Measurements from ENCODE around the gene LRTM2. TPM values are rescaled to one million over a fixed set of nuclear protein-coding genes. Genes with fewer than 3 reads are reported as not detected.

Gene LRTM2
- total and polyA plus RNA-seq, 11 donors, result not detected

DNA sequence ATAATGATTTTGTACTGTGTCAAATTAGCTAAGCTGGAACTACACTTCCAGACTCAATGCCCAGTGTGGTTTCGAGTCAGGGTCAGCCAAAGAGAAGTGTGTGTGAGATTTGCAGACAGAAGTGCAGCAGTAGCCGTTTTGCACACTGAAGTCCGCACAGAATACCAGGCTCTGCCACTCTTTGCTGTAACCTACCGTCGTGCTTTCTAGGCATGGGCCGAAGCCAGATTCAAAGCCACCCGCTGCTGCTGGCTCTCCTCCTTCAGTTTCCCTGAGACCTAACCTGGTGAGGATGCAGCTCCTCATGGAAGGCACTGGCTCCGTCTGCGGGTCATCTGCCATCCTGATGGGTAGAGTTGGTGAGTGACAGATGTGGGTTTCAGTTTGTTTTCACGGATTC lies 48.8 kb downstream of the LRTM2 start:
- no peak for TF ChIP-seq POLR2A (IDR thresholded peaks at IDR 0.05)
- TF ChIP-seq, protein P1, sequence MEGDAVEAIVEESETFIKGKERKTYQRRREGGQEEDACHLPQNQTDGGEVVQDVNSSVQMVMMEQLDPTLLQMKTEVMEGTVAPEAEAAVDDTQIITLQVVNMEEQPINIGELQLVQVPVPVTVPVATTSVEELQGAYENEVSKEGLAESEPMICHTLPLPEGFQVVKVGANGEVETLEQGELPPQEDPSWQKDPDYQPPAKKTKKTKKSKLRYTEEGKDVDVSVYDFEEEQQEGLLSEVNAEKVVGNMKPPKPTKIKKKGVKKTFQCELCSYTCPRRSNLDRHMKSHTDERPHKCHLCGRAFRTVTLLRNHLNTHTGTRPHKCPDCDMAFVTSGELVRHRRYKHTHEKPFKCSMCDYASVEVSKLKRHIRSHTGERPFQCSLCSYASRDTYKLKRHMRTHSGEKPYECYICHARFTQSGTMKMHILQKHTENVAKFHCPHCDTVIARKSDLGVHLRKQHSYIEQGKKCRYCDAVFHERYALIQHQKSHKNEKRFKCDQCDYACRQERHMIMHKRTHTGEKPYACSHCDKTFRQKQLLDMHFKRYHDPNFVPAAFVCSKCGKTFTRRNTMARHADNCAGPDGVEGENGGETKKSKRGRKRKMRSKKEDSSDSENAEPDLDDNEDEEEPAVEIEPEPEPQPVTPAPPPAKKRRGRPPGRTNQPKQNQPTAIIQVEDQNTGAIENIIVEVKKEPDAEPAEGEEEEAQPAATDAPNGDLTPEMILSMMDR (IDR thresholded peaks at IDR 0.05), result no peak
- H3K36me3 ChIP-seq, result no peaks in the 10 kb centered on the region
- H3K27me3 ChIP-seq, result peaks cover 0 to 34% (median 9%) of the 10 kb centered on the region in 9 donors
- ATAC-seq, result no peak
- H3K4me1 ChIP-seq, result no peaks in the 10 kb centered on the region
- 90 to 95% (median 93%) methylated on average over 10 of the region's 10 CpGs for WGBS, 4 donors
- no peak for DNase-seq
- no peak overlapping the region for H3K27ac ChIP-seq
- no peak overlapping the region for H3K4me3 ChIP-seq
- peaks cover 0 to 7% (median 0%) of the 10 kb centered on the region in 12 donors for H3K9me3 ChIP-seq
- intact Hi-C loops (cut with DNase I), result no loop called here

DNA sequence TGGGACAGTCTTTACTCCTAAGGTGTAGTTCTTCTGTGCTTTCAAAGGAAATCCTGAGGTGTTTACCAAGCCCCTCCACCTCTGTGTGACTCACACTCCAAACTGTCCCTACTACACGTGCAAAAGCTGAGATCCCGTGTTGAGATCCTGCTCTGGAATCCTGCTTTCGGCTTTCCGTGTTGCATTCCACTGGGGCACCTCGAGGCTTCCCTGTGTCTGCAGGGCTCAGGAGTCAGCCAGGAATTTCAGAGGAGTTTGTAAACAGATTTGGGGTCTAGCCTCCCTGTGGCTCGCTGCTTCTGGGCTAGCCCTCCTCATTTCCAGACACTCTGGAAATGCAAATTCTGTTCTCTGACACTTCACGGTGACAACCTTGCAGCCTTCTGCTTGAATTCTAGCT lies 49.7 kb downstream of the LRTM2 start:
- intact Hi-C loops (cut with DNase I), result no loop called here
- TF ChIP-seq POLR2A (IDR thresholded peaks at IDR 0.05), result no peak
- TF ChIP-seq, protein P1 (IDR thresholded peaks at IDR 0.05), result no peak
- no peak for ATAC-seq
- Histone ChIP-seq H3K4me1 (no peaks in the 10 kb centered on the region), H3K27ac (no peak overlapping the region), H3K27me3 (peaks cover 0 to 24% (median 4%) of the 10 kb centered on the region in 9 donors), H3K4me3 (no peak overlapping the region), H3K36me3 (no peaks in the 10 kb centered on the region), H3K9me3 (peaks cover 0 to 7% (median 0%) of the 10 kb centered on the region in 12 donors)
- WGBS, 4 donors, result 51 to 63% (median 61%) methylated on average over 7 of the region's 7 CpGs
- DNase-seq, result no peak

DNA sequence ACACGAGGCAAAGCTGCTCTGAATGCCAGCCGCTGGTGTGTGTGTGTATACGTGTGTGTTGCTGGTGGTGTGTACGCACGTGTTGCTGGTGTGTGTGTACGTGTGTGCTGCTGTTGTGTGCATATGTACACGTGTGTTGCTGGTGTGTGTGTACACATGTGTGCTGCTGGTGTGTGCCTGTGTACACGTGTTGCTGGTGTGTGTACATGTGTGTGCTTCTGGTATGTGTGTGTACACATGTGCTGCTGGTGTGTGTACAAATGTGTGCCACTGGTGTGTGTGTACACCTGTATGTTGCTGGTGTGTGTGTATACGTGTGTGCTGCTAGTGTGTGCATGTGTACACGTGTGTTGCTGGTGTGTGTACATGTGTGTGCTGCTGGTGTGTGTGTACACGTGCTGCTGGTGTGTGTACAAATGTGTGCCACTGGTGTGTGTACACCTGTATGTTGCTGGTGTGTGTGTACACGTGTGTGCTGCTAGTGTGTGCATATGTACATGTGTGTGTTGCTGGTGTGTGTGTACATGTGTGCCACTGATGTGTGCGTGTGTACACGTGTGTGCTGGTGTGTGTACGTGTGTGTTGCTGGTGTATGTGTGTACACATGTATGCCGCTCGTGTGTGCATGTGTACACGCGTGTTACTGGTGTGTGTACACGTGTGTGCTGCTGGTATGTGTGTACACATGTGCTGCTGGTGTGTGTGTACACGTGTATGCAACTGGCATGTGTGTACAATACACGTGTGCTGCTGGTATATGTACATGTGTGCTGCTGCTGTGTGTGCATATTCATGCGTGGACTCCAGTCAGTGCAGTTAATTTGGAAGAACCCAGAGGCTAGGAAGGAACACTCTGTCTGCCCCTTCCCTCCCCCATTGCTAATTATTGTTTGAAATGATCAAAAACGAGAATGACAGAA lies 50.9 kb downstream of the LRTM2 start:
- Histone ChIP-seq H3K4me1 (no peaks in the 10 kb centered on the region), H3K27ac (no peak overlapping the region), H3K9me3 (peaks cover 0 to 7% (median 0%) of the 10 kb centered on the region in 12 donors), H3K4me3 (no peak overlapping the region), H3K36me3 (no peaks in the 10 kb centered on the region), H3K27me3 (peaks cover 0 to 17% (median 0%) of the 10 kb centered on the region in 9 donors)
- TF ChIP-seq POLR2A (IDR thresholded peaks at IDR 0.05), result no peak
- TF ChIP-seq, protein P1 (IDR thresholded peaks at IDR 0.05), result no peak
- 87 to 89% (median 88%) methylated on average over 24 of the region's 24 CpGs for WGBS, 4 donors
- DNase-seq (no peak), ATAC-seq (peak in 1 of 4 donors; percentile 29)
- intact Hi-C loops (cut with DNase I), result no loop called here

DNA sequence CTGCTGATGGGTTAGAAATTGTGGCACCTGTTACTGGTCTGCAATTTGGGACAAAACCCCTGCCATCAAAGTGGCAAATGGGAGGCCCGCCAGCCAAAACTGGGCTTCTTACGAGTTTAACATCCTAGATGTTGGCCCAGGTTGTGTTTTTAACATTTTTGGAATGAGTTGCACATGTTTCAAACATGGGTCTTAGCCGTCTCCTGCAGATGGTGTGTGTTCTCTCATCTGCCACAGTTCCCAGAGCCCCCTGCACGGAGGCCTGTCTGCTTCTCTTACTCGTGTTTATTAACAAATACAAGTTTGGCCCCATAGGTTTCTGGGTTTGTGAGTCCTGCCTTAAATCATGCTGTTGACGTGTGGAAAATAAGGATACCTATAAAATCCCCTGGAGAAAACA lies 51.6 kb downstream of the LRTM2 start:
- DNase-seq (no peak), ATAC-seq (no peak)
- Histone ChIP-seq H3K4me1 (no peaks in the 10 kb centered on the region), H3K27me3 (peaks cover 0 to 13% (median 0%) of the 10 kb centered on the region in 9 donors), H3K9me3 (peaks cover 0 to 7% (median 0%) of the 10 kb centered on the region in 12 donors), H3K4me3 (no peak overlapping the region), H3K36me3 (no peaks in the 10 kb centered on the region), H3K27ac (no peak overlapping the region)
- WGBS, 4 donors, result 85 to 91% (median 89%) methylated on average over 6 of the region's 6 CpGs
- no peak for TF ChIP-seq POLR2A (IDR thresholded peaks at IDR 0.05)
- TF ChIP-seq, protein P1 (IDR thresholded peaks at IDR 0.05), result no peak
- intact Hi-C loops (cut with DNase I), result no loop called here
